HG03280 (cell line): ENCODE data around the gene TCF19.

Experiments used
- ATAC-seq: cut with Tn5 transposase; IDR thresholded peaks from one replicate; pipeline ENCODE4 v1.9.1; 2021; ENCODE audit warnings: mild to moderate bottlenecking, moderate library complexity; ENCODE audit not compliant: unreplicated experiment

Gene TCF19

DNA sequence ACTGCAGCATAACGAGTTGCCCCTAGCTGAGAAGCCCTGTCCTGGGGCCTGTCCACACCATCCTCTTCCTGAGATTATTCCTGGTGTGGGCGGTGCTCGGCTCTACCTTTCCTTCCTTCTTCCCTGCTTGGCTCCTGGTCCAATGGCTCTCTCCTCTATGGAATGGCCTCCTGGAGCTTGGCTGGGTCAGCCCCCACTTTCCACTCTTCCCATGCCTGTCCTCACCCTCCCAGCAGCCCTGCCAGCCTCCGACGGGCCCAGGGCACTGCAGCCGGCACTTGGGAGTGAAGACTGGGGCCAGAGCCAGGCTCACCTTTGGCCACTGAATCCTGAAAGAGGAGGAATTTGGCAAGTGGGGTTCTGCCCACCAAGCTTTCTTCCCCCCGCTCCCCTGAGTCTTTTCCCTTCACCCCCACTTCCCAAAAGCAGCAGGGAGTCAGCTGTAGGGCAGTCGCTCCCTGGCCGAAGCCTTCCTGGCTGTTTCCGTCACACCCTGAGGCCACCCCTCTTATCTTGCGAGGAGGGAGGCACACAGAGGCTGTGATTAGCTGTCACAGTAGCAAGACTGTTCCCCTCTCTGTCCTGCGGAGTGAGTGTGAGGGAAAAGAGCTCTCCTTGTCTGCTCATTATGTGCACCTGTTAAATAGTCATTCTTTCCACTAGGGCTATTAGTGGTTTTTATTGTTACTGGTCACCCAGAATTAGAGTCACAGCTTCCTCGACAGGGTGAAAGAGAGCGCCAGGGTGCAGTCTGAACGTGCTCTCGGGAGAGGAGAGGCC is 31.8 kb upstream of the TCF19 start:
- ATAC-seq, result no peak

DNA sequence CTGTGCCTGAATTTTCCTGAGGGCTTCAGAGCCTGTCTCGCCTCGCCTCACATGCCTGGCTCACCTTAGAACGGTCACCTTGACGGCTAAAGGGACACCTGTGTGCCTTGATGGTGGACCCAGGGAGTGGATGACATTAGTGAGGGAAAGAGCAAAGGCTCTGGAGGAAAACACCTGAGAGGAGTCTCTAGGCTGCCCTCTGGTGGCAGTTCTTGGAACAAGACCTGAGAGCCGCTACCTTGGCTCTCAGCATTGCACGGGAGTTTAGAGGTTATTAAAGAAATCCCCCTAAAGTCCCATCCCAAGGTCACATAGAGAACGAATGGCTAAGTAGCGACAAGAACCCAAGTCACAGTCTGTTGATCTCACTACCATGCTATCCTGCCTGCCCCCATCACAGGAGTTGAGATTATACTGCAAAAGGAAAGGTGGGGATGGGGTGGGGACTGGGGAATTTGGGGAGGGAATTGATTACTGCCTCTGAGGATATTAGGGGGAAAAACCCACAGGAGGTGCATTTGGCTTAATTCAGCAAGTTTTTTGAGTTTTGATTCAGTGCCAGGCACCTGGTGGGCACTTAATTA is 30.2 kb upstream of the TCF19 start:
- ATAC-seq, result no peak

DNA sequence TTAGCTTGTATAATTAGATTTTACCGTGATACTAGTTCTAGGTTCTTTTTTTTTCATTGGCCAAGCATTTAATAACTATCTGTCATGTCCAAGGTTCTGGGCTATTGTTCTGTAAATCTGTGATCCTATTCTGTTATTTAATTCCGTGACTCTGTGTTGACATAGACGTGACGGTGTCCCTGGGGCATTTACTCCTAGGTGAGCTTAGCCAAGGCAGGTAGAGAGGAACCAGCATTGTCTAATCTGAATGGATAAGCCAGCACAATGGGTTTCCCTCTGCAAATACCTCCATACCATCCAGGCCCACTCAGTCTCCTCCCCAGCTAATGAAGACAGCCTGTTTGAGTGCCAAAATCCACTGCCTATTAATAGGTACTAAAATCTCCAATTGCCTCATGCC is 29.3 kb upstream of the TCF19 start:
- ATAC-seq, result no peak

DNA sequence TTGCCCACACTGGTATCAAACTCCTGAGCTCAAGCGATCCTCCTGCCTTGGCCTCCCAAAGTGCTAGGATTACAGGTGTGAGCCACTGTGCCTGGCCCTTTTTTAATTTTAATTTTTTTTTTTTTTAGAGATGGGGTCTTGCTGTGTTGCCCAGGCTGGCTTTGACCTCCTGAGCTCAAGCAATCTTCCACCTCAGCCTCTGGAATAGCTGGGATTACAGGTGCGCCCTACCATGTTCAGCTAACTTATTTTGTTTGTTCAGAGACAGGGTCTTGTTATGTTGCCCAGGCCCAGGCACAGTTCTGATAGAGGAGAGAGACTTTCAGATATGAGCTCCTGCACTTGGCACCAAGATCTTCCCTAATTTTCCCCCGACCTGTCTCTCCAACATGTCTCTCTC is 27.6 kb upstream of the TCF19 start:
- ATAC-seq, result no peak

DNA sequence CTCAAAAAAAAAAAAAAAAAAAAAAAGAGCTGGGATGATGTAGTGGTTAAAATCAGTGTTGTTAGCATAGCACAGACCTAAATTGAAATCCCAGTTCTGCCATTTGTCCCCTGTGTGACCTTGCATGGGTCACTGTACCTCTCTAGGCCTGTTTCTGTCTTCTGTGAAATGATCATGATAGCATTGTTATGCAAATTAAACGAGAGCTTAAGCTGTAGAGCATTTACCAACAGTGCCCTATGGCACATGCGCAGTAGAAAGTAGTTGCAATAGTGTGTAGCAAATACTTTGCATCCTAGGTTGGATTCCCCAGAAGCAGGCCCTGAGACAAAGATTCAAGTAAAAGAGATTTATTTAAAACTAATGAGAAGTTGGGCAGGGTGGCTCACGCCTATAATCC is 26.8 kb upstream of the TCF19 start:
- ATAC-seq, result no peak

DNA sequence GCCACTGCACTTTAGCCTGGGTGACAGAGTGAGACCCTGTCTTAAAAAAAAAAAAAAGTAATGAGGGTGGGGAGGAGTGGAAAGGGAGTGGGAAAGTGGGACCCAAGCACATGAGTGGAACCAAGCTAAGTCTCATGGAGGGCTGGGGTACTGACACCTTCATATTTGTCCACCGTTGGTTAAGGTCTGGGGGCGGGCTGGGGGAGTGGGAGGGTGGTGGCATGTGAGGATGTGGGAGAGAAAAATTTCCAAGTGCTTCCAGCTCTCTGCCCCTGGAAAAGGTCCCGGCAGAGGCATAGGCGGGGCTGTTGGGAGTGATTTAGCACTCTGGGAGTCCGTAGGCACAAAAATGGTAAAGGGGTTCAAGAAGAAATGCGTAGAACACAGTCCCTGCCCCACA is 25.6 kb upstream of the TCF19 start:
- ATAC-seq, result no peak

DNA sequence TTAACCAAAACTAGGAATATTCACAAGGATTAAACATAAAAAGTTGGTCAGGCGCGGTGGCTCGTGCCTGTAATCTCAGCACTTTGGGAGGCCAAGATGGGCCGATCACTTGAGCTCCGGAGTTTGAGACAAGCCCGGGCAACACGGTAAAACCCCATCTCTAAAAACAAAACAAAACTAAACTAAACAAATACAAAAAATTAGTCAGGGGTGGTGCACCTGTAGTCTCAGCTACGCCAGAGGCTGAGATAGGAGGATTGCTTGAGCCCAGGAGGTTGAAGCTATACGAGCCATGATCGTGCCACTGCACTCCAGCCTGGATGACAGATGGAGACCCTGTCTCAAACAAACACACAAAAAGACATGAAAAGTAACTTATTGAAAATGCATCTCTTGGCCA is 22.7 kb upstream of the TCF19 start:
- ATAC-seq, result no peak

DNA sequence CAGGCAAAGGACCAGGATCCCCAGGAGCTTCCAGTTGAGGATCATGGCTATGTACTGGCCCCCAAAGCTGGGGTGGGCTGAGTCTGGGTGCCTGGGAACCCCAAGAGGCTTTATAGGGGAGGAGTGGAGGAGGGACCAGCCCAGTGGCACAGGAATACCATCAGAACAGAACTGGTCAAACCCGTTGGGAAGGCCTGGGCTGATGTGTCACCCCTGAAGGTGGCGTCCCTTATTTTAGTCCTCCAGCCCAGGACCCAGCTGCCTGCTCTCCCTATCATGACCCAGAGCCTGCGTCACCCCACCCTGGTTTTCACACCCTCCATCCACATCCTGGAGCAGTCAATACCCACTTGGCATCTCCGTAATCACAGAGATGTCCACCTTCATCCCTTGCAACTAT is 19.4 kb upstream of the TCF19 start, which contains the start of gene PSORS1C2:
Gene PSORS1C2, minus strand, starts transcription at position 85 of the 400 bp plus-strand sequence. Its CDS starts 40 bp downstream, at position 45.
- no peak for ATAC-seq

DNA sequence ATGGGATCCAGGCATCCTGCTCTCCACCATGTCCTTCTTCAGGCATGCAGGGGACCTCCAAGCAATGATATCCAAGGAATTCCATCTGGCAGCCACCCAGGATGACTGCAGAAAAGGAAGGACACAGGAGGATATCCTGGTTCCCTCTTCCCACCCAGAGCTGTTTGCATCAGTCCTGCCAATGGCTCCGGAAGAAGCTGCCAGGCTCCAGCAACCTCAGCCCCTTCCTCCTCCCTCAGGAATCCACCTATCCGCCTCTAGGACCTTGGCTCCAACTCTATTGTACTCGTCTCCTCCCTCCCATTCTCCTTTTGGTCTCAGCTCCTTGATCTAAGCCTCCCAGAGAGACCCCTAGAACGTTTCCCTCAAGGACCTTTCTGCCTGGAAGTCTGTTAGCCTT is 18.8 kb upstream of the TCF19 start:
- no peak for ATAC-seq

DNA sequence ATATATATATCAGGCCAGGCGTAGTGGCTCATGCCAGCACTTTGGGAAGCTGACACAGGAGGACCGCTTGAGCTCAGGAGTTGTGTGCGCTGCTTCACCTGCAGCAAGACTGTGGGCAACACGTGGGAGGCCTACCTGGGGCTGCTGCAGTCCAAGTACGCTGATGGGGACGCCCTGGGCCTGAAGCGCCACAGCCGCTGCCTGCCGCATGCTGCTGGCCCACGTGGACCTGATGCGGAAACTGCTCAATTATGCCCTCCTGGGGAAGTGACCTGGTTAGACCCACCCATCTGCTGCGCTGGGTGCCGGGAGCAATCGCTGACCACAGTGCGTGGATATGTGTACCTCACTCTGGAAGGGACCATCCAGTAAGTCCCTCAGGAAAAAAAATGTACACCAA is 17.7 kb upstream of the TCF19 start:
- ATAC-seq, result no peak

DNA sequence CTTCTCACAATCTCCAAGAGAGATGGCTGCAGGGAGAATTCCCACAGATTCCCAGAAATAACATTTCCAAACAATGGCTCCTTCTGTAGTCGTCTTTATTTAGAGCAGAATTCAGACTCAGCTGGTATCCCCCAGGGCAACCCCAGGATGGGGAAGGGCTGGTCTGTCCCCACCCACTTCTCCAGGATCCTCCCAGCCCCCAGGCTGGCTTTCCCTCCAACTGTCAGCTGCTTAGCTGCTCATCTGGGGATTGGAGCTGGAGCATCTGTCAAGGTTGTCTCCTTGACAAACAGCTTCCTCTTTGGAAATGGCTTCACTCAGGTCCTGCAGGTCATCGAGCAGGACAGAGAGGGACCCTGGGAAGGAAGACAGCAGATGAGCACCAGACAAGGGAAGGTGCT is 16.0 kb upstream of the TCF19 start:
- ATAC-seq, result no peak

DNA sequence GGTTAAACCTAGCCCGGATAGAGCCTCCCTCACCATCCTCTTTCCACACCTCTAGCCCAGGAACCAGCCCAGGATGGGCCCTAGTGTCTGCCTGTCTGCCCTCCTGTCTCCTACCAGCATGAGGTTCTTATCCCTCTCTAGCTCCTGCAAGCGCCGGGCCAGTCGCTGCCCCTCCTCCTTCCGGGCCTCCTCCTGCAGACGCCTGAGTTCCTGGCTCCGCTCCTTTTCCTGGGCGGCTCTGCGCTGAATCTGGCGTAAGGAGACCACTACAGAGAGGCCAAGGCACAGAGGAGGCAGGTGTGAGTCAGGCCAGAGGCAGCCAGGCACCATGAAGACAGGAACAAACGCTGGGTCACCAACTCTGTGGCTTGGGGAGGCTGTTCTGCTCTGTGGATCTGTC is 15.2 kb upstream of the TCF19 start:
- no peak for ATAC-seq

DNA sequence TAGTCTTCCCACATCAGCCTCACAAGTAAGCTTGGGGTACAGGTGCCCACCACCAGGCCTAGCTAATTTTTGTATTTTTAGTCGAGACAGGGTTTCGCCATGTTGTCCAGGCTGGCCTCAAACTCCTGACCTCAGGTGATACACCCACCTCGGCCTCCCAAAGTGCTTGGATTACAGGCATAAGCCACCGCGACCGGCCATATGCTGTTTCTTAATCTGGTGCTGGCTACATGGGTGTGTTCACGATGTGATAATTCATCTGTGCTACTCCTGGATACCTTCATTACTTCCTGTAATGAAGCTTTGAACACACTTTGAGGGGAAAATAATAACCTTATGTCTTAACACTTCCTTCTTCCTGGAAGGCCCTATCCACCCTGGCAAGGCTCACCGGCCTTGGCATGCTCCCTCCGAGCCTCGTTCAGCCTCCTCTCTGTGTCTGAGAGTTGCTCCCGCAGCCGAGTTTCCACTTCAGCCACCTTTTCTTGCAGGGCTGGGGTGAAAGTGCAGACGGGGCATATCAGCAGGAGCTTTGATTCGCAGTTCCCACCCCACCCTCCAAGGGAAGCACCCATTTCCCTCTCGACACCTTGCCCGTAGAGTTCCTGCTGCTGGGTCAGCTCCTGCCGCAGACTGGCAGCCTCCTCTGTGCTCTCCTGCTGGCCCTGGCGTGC is 14.0 kb upstream of the TCF19 start:
- ATAC-seq, result no peak

DNA sequence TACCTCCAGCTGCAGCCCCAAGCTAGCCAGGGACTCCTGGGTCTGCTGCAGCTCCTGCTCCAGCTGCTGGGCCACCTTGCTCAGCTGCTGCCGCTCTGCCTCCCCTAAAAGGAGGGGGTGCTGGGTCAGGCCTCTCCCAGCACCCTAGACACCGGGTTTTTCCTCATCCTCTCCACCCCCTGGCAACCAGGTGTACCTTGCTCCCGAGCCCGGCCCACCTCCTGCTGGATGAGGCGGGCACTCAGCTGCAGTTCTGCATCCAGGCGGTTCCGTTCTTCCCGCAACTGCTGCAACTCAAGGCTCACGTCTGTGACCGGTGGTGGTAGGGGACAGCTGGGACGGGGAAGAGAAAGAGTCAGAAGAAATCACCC is 13.4 kb upstream of the TCF19 start:
- no peak for ATAC-seq

DNA sequence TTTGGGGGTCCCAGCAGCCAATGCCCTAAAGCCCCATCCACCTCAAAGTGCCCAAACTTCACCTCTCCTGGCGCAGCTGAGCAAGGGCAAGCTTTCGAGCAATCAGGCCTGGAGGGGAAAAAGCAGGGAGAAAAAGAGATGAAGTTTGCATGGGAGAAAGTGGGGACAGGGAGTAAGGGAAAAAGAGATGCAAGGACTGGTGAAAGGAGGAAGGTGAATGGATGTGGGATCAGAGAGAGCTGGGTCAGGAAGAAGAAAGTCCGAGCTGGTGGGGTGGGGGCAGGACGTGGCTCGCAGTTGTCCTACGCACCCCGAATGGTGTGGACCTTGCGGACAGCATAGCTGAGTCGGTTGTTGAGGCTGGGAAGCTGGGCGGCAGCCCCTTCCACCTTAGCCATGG is 13.0 kb upstream of the TCF19 start:
- no peak for ATAC-seq

DNA sequence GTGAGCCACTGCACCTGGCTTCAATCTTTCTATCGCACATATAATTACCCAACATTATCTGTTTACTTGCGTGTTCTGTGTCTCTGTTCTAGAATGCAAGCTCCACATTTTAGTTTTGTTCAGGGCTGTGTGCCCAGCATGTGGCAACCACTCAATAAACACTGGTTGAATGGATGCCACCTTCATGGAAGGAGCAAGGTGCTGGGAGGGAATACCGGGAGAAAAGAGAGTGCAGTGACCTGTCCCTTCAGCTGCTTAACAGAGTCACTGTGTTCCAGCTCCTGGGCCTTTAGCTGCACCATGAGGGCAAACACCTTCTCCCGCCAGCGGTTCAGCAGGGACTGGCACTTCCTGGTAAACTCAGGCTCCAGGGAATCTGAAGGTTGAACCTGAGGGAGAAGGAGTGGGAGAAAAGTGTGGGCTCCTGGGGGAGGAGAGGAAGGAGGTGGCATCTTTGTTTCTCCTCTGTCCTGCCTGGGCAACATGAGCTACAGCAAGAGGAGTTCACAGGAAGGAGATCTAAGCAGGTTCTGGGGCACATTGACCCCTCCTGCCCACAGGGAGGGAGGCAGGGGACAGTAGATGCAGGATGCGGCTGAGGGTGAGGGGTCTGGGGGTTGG is 8.5 kb upstream of the TCF19 start:
- ATAC-seq, result no peak

DNA sequence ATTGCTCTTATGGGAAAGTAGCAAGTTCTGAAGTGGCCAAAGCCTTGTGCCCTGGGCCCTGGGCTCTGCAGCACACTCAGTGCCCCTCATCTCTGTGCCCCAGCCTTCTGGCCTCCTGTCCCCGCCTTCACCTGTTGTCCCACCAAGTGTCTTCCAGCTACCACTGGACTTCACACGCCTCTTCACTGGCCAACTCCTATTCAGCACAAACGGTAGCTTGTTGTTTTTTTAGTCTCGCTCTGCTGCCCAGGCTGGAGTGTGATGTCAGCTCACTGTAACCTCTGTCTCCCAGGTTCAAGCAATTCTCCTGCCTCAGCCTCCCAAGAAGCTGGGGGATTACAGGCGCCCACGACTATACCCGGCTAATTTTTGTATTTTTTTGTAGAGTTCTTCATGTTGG is 5.6 kb upstream of the TCF19 start:
- ATAC-seq, result no peak

DNA sequence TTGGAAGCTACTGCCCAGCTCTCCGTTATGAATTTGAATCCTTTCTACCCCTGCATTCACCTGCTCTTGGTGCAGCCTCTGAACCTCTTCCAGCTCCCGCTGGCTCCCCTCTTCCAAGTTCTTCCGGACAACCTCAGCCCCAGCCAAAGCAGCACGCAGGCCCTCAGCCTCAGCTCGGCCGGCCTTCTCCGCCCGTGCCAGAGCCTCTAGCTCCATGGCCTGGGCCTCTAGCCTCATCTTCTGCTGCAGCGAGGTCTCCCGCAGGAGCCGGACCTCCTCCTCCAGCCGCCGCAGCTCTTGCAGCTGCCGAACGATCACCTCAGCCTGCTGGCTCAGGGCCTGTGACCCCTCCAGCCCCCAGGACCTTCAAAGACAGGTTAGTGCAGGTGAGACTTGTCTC is 4.0 kb upstream of the TCF19 start:
- ATAC-seq, result no peak

DNA sequence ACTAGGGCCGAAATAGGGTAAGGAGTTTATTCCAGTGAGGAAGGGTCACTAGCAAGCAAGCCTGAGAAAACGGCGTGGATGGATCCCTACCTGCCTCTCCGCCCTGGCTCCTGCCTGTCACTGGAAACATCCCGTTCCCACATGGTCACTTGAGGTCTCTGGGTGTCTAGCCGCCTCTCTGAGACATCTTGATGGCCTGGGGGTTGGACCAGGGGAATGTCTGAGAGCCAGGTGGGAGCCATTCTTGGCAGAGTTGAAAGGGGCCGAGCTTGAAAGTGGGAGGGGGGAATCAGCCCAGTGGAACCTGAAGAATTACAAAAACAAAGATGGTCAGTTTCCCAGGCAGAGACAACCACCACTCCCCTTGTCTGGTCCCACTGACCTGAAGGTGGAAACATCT is 1.7 kb upstream of the TCF19 start:
- no peak for ATAC-seq

DNA sequence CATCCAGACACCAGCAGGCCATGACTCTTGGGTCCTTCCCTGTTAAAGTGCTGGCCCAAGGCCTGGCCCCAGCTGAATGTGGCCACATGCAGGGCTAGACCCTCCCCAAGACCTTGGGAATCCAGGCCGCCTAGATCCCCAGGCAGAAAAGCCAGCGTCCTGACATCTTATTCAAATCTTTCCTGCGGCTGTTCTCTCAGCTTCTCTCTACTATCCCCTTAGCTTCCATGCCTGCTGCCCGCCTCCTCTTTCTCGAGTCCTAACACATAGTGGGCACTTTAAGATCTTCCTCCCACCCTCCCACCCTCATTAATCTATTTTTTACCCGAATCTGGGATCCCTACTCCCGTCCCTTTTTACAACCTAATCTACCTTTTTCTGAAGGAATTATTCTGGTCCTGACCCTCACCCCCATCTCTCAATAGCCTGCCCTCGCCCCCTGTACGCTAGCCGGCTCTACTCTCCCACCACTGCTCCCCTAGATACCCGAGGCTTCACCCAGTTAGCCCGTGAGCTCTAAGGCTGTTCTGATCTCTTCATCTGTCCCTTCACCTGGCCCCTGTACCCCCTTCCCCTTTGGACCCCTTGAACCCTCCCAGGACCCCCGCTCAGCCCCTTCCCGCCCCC is 763 bp upstream of the TCF19 start, which contains the start of gene CCHCR1:
Gene CCHCR1, minus strand, starts transcription at position 290 of the 627 bp plus-strand sequence. Its CDS starts 202 bp downstream, at position 88.
- ATAC-seq, result no peak
